IPS-NIHi11 (cell line): Measurements from ENCODE around the gene TMEM42.

Source experiments
- DNase-seq: peaks from one replicate; pipeline ENCODE4 v3.0.0; 2012; ENCODE audit warnings: mixed read lengths, low spot score

The TMEM42 gene

GRCh38 chr3:44910693-44911092 is 49.0 kb downstream of the TMEM42 start:
- no peak for DNase-seq

DNA sequence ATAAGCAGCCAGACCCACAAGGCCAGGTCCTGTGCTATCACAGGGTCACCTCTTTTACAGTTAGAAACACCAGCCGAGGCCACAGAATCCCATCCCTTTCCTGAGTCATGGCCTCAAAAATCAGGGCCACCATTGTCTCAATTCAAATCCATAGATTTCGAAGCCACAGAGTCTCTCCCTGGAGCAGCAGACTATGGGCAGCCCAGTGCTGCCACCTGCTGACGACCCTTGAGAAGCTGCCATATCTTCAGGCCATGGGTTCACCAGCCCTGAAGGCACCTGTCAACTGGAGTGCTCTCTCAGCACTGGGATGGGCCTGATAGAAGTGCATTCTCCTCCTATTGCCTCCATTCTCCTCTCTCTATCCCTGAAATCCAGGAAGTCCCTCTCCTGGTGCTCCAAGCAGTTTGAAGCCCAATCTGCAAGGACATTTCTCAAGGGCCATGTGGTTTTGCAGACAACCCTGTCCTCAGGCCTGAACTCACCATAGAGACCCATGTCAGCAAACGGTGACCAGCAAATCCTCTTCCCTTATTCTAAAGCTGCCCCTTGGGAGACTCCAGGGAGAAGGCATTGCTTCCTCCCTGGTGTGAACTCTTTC is 52.3 kb downstream of the TMEM42 start:
- peak; percentile 92 for DNase-seq

DNA sequence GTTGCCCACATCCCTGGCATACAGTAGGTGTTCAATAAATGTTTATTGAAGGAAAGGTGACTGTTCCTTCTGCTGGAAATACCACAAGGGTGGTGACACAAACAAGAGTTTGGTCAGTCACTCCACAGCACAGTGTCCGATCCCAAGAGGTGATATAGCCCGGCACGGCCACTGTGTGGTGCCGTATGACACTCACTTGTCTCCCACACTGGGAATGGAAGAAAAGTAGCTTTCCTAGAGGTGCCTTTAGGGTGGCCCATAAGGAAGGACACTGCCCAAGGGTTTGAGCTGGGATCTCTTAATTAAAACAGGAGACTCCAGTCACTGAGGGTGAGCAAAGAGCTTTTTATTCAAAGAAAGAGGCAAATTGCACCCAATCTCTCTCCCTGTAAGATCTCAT is 53.2 kb downstream of the TMEM42 start:
- DNase-seq, result peak; percentile 73
